Measurements from ENCODE around the gene GPRASP3. TPM values are rescaled to one million over a fixed set of nuclear protein-coding genes. Genes with fewer than 3 reads are reported as not detected.

Gene GPRASP3
- total and polyA plus RNA-seq, 12 donors: 0.77 to 10.8 (median 6.6) TPM

DNA sequence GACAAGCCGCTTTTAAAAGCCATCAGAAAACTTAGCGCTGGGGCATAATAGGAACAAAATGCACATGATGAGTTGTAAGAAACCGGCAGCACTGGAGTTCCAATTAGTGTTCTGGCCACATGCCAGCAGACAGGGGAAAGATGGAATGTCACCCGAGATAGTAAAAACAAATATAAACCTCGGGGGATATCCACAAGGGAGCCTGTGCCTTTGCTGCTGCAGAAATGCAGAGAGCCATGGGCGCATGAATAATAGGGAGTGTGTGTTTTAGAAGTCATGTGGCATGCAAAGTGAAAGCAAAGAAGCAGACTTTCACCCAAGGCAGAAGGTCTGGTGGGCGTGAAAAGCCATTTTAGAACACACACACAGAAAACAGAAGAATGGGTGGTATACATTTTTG, 19.1 kb downstream of the GPRASP3 start:
- Histone ChIP-seq H3K36me3 (replicated peaks in 1 of 2) (no peaks in the 10 kb centered on the region), H3K27me3 (peaks cover 4% of the 10 kb centered on the region), H3K27ac (no peak overlapping the region), H3K9me3 (replicated peaks in 1 of 3) (no peaks in the 10 kb centered on the region), H3K4me3 (no peak overlapping the region), H3K4me1 (replicated peaks in 1 of 2) (no peaks in the 10 kb centered on the region)
- WGBS, 4 donors: 66 to 90% (median 76%) methylated on average over 7 of the region's 7 CpGs
- intact Hi-C loops (cut with DNase I): no loop called here
- no peak for TF ChIP-seq POLR2A (IDR thresholded peaks at IDR 0.05)
- TF ChIP-seq, protein P1, sequence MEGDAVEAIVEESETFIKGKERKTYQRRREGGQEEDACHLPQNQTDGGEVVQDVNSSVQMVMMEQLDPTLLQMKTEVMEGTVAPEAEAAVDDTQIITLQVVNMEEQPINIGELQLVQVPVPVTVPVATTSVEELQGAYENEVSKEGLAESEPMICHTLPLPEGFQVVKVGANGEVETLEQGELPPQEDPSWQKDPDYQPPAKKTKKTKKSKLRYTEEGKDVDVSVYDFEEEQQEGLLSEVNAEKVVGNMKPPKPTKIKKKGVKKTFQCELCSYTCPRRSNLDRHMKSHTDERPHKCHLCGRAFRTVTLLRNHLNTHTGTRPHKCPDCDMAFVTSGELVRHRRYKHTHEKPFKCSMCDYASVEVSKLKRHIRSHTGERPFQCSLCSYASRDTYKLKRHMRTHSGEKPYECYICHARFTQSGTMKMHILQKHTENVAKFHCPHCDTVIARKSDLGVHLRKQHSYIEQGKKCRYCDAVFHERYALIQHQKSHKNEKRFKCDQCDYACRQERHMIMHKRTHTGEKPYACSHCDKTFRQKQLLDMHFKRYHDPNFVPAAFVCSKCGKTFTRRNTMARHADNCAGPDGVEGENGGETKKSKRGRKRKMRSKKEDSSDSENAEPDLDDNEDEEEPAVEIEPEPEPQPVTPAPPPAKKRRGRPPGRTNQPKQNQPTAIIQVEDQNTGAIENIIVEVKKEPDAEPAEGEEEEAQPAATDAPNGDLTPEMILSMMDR (IDR thresholded peaks at IDR 0.05): no peak
- no peak for DNase-seq

DNA sequence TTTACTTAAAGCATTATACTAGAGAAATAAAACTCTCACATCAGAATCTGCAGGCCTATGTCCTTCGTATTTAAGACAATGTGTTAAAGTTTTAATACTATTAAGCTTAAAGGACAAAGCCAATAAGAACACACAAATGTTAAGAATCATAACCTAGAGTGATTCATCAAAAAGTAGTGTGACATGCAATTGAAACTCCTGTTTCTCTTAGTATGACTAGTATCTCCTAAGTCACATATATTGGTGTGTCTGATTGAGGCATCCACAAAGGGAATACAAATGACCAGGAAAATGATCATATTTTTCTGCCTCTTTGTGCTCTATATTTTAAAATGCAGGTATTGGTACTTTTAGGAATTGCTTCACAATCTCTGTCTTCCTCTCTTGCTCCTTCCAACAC, 23.8 kb downstream of the GPRASP3 start:
- Histone ChIP-seq H3K4me1 (replicated peaks in 1 of 2) (no peaks in the 10 kb centered on the region), H3K4me3 (no peak overlapping the region), H3K27ac (no peak overlapping the region), H3K9me3 (replicated peaks in 1 of 3) (no peaks in the 10 kb centered on the region), H3K36me3 (replicated peaks in 1 of 2) (no peaks in the 10 kb centered on the region), H3K27me3 (peaks cover 10% of the 10 kb centered on the region)
- intact Hi-C loops (cut with DNase I): no loop called here
- 72 to 100% (median 85%) methylated on average over 1 of the region's 1 CpG for WGBS, 4 donors
- TF ChIP-seq, protein P1 (IDR thresholded peaks at IDR 0.05): no peak
- TF ChIP-seq POLR2A (IDR thresholded peaks at IDR 0.05): no peak
- no peak for DNase-seq

GRCh38 chrX:102745513-102745856, 24.9 kb downstream of the GPRASP3 start:
- Histone ChIP-seq H3K36me3 (replicated peaks in 1 of 2) (no peaks in the 10 kb centered on the region), H3K27ac (no peak overlapping the region), H3K4me3 (peak overlapping the region in 1 of 4 donors; percentile 54), H3K27me3 (peaks cover 10% of the 10 kb centered on the region), H3K9me3 (replicated peaks in 1 of 3) (no peaks in the 10 kb centered on the region), H3K4me1 (replicated peaks in 1 of 2) (no peaks in the 10 kb centered on the region)
- no peak for DNase-seq
- TF ChIP-seq POLR2A (IDR thresholded peaks at IDR 0.05): no peak
- TF ChIP-seq, protein P1 (IDR thresholded peaks at IDR 0.05): no peak
- 37 to 67% (median 44%) methylated on average over 1 to 14 of the region's 14 CpGs; no CpG with 5 or more reads in 1 of the 4 donors for WGBS, 4 donors
- intact Hi-C loops (cut with DNase I): no loop called here

- Histone ChIP-seq H3K4me1 (replicated peaks in 1 of 2) (no peaks in the 10 kb centered on the region), H3K4me3 (peak overlapping the region in 2 of 4 donors; percentile 19 to 54), H3K36me3 (replicated peaks in 1 of 2) (no peaks in the 10 kb centered on the region), H3K9me3 (replicated peaks in 1 of 3) (no peaks in the 10 kb centered on the region), H3K27me3 (peaks cover 10% of the 10 kb centered on the region), H3K27ac (no peak overlapping the region)
- peak; percentile 20 to 55 (median 36) for DNase-seq
- 0 to 61% (median 11%) methylated on average over 4 to 61 of the region's 61 CpGs for WGBS, 4 donors
- TF ChIP-seq POLR2A (IDR thresholded peaks at IDR 0.05): no peak
- TF ChIP-seq, protein P1 (IDR thresholded peaks at IDR 0.05): no peak
- intact Hi-C loops (cut with DNase I): no loop called here
These were observed 25.5 kb downstream of the GPRASP3 start for GRCh38 chrX:102745857-102746584.

Data from adrenal gland (tissue), 12 donors.